ENCODE data around the gene EPB41.

- TF ChIP-seq EP300 (IDR thresholded peaks at IDR 0.05; ENCODE audit: low read length) (no peak), NCOA1 (IDR thresholded peaks at IDR 0.05; ENCODE audit: low read depth) (no peak), CEBPB (tag; IDR thresholded peaks at IDR 0.05) (no peak)
- TF ChIP-seq, protein P1, sequence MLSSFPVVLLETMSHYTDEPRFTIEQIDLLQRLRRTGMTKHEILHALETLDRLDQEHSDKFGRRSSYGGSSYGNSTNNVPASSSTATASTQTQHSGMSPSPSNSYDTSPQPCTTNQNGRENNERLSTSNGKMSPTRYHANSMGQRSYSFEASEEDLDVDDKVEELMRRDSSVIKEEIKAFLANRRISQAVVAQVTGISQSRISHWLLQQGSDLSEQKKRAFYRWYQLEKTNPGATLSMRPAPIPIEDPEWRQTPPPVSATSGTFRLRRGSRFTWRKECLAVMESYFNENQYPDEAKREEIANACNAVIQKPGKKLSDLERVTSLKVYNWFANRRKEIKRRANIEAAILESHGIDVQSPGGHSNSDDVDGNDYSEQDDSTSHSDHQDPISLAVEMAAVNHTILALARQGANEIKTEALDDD (IDR thresholded peaks at IDR 0.05): no peak
These were observed 200.3 kb downstream of the EPB41 start for GRCh38 chr1:29114654-29115053.
